HCT116 (cell line): Measurements from ENCODE around the gene GAMT. TPM values are rescaled to one million over a fixed set of nuclear protein-coding genes. Genes with fewer than 3 reads are reported as not detected.

Experiments
- ATAC-seq: fragments of 200-7000 bp; cut with Tn5 transposase; 2 replicates; pipeline ENCODE4 v1.9.1; 2020; ENCODE audit warnings: mild to moderate bottlenecking, moderate library complexity
- BruUV-seq: library from RNA; stranded (reverse); fragments of 400-500 nt; replicated peaks from 2 replicates; lab custom pipeline; 2021; lab: Mats Ljungman, UMichigan
- CTCF ChIA-PET: fragments of 300-600 bp; sonication (Branson Sonifier 250); formaldehyde crosslinking; loops from one replicate; lab custom pipeline; 2021; ENCODE audit warnings: antibody characterized with exemption; lab: Charles Lee
- POLR2A ChIA-PET: fragments of 300-600, 350-600 bp; sonication (Branson Sonifier 250); formaldehyde crosslinking; loops from one replicate; lab custom pipeline; 2021; ENCODE audit warnings: antibody characterized with exemption; lab: Charles Lee
- RAD21 ChIA-PET, 2 experiments: fragments of 300-600 bp; sonication (Branson Sonifier 250); formaldehyde crosslinking; loops; one replicate each; lab custom pipeline; 2023; ENCODE audit warnings: low total read pairs in 2 of 2; ENCODE audit not compliant: uncharacterized antibody in 2 of 2, unreplicated experiment in 2 of 2, low non-redundant PET in 1 of 2; lab: Charles Lee
- DNase-seq: peaks from one replicate; pipeline ENCODE4 v3.0.0-alpha.2; 2010; ENCODE audit warnings: low read depth, low spot score
- H2AFZ ChIP-seq: fragments of 200-600 bp; shearing (Covaris generic), sonication (generic); 2 replicates; pipeline ENCODE4 v1.6.1; 2017; ENCODE audit warnings: low read depth, mixed run types, mixed read lengths, antibody characterized with exemption, low read length; ENCODE audit not compliant: poor library complexity, severe bottlenecking
- H3K27ac ChIP-seq: 2 replicates; pipeline ENCODE4 v1.5.1; 2012; ENCODE audit warnings: low read depth, low read length
- H3K27me3 ChIP-seq: fragments of 200-600 bp; sonication (generic); 2 replicates; pipeline ENCODE4 v1.6.1; 2016; ENCODE audit warnings: mixed run types, low read length, mixed read lengths; ENCODE audit not compliant: insufficient read depth
- H3K36me3 ChIP-seq, 2 experiments: fragments of 200-500 bp in 1 of 2; fragments of 200-600 bp in 1 of 2; sonication (Bioruptor generic) in 1 of 2; sonication (generic) in 1 of 2; 2 replicates each; pipeline versions ENCODE4 v1.5.1 to v1.6.1; 2014 to 2016; ENCODE audit warnings: low read length in 2 of 2, inconsistent platforms in 1 of 2, mixed read lengths in 1 of 2, mixed run types in 1 of 2; ENCODE audit not compliant: insufficient read depth in 2 of 2, control insufficient read depth in 1 of 2
- H3K4me1 ChIP-seq, 2 experiments: fragments of 200-600 bp in 1 of 2; sonication (generic) in 1 of 2; 2 replicates each; pipeline versions ENCODE4 v1.5.1 to v1.6.1; 2012 to 2017; ENCODE audit warnings: low read length in 2 of 2, inconsistent platforms in 1 of 2, mild to moderate bottlenecking in 1 of 2, mixed read lengths in 1 of 2, mixed run types in 1 of 2, moderate library complexity in 1 of 2; ENCODE audit not compliant: insufficient read depth in 2 of 2, control insufficient read depth in 1 of 2
- H3K4me2 ChIP-seq: fragments of 200-600 bp; sonication (generic); 2 replicates; pipeline ENCODE4 v1.6.1; 2017; ENCODE audit warnings: mixed run types, low read length, mixed read lengths
- H3K4me3 ChIP-seq, 2 experiments: fragments of 200-600 bp in 1 of 2; sonication (generic) in 1 of 2; replicated peaks in 1 of 2; 2 replicates each; pipeline ENCODE4 v1.5.1; 2011 to 2016; ENCODE audit warnings: low read length in 2 of 2, control low read depth in 1 of 2, low read depth in 1 of 2, mild to moderate bottlenecking in 1 of 2, mixed read lengths in 1 of 2, mixed run types in 1 of 2
- H3K79me2 ChIP-seq: fragments of 200-600 bp; sonication (generic); 2 replicates; pipeline ENCODE4 v1.6.1; 2017; ENCODE audit warnings: mild to moderate bottlenecking, mixed run types, low read length, moderate library complexity, mixed read lengths; ENCODE audit not compliant: insufficient read depth
- H3K9ac ChIP-seq: fragments of 200-600 bp; sonication (generic); 2 replicates; pipeline ENCODE4 v1.6.1; 2016; ENCODE audit warnings: low read length, mixed read lengths
- H3K9me2 ChIP-seq: fragments of 200-600 bp; sonication (generic), shearing (Covaris generic); 2 replicates; pipeline ENCODE4 v1.6.1; 2017; ENCODE audit warnings: mixed run types, mild to moderate bottlenecking, moderate library complexity; ENCODE audit not compliant: insufficient read depth
- H3K9me3 ChIP-seq, 2 experiments: fragments of 200-500 bp in 1 of 2; fragments of 200-600 bp in 1 of 2; sonication (Bioruptor generic) in 1 of 2; sonication (generic) in 1 of 2; 2 replicates each; pipeline ENCODE4 v1.6.1; 2014 to 2017; ENCODE audit warnings: low read length in 2 of 2, mixed read lengths in 2 of 2, inconsistent platforms in 1 of 2, low read depth in 1 of 2, mild to moderate bottlenecking in 1 of 2, mixed run types in 1 of 2, moderate library complexity in 1 of 2; ENCODE audit not compliant: control insufficient read depth in 1 of 2, insufficient read depth in 1 of 2
- H4K20me1 ChIP-seq: fragments of 200-600 bp; sonication (generic), shearing (Covaris generic); 2 replicates; pipeline ENCODE4 v1.6.1; 2017; ENCODE audit warnings: mixed run types, mild to moderate bottlenecking, moderate library complexity; ENCODE audit not compliant: insufficient read depth
- CEBPB ChIP-seq: IDR thresholded peaks from 2 replicates; pipeline ENCODE4 v1.6.1; 2012; ENCODE audit warnings: low read depth
- CTCF ChIP-seq, 3 experiments: fragments of 200-600 bp in 1 of 3; sonication (generic) in 1 of 3; IDR thresholded peaks in 2 of 3; conservative IDR thresholded peaks in 1 of 3; 2 replicates each; pipeline ENCODE4 v1.5.1; 2012 to 2017; ENCODE audit warnings: low read depth in 2 of 3, low read length in 2 of 3, antibody characterized with exemption in 1 of 3, borderline replicate concordance in 1 of 3, control low read depth in 1 of 3, mild to moderate bottlenecking in 1 of 3, mixed read lengths in 1 of 3, mixed run types in 1 of 3, moderate library complexity in 1 of 3; ENCODE audit not compliant: insufficient read depth in 1 of 3
- EGR1 ChIP-seq: IDR thresholded peaks from 2 replicates; pipeline ENCODE4 v1.6.1; 2012; ENCODE audit warnings: low read depth
- MAX ChIP-seq: IDR thresholded peaks from 2 replicates; pipeline ENCODE4 v1.6.1; 2012
- POLR2A ChIP-seq: IDR thresholded peaks from 2 replicates; pipeline ENCODE4 v1.7.0; 2011; ENCODE audit warnings: borderline replicate concordance; ENCODE audit not compliant: insufficient read depth, insufficient read length; ENCODE audit errors: extremely low read depth
- RAD21 ChIP-seq: IDR thresholded peaks from 2 replicates; pipeline ENCODE4 v1.6.1; 2012; ENCODE audit warnings: low read depth, mild to moderate bottlenecking
- REST ChIP-seq: IDR thresholded peaks from 2 replicates; pipeline ENCODE4 v1.6.1; 2012; ENCODE audit warnings: low read depth
- YY1 ChIP-seq: IDR thresholded peaks from 2 replicates; pipeline ENCODE4 v1.6.1; 2011; ENCODE audit warnings: low read length, low read depth, moderate library complexity, mild to moderate bottlenecking; ENCODE audit not compliant: insufficient replicate concordance; ENCODE audit errors: extremely low read depth
- ZBTB33 ChIP-seq: IDR thresholded peaks from 2 replicates; pipeline ENCODE4 v1.6.1; 2011; ENCODE audit warnings: mild to moderate bottlenecking, low read length, moderate library complexity; ENCODE audit not compliant: insufficient replicate concordance; ENCODE audit errors: extremely low read depth
- ZFX ChIP-seq: fragments of 450-650 bp; IDR thresholded peaks from 2 replicates; pipeline ENCODE4 v1.6.1; 2017
- ZNF274 ChIP-seq: fragments of 200-500 bp; sonication (Bioruptor generic); IDR thresholded peaks from 2 replicates; pipeline ENCODE4 v1.6.1; 2014; ENCODE audit warnings: mild to moderate bottlenecking, low read depth, low read length, inconsistent platforms
- intact Hi-C: fragments of 100-400 bp; cut with micrococcal nuclease; formaldehyde crosslinking; loops from 2 replicates; pipeline ENCODE4 v1.10.0; 2022
- total RNA-seq: library from RNA; stranded (reverse); gene quantifications from one replicate; pipeline ENCODE4 v1.2.1, GENCODE V29; 2021; ENCODE audit not compliant: unreplicated experiment

The GAMT gene
- total RNA-seq, 1 experiment from 2014 or later = 102 TPM

GRCh38 chr19:1445185-1445931, 44.0 kb upstream of the GAMT start:
- intact Hi-C loops = no loop called here
- Histone ChIP-seq H3K79me2 (peaks cover 23% of the 10 kb centered on the region), H3K27me3 (no peaks in the 10 kb centered on the region; the same call in 1 of the 2 replicates), H3K27ac (peak overlapping the region; percentile 82), H3K4me1 (peaks cover 43 to 66% of the 10 kb centered on the region in 2 experiments), H3K9me3 (no peaks in the 10 kb centered on the region), H2AFZ (no peak overlapping the region), H3K9ac (peak overlapping the region; percentile 71), H3K4me2 (peak overlapping the region; percentile 99), H3K9me2 (no peaks in the 10 kb centered on the region), H3K4me3 (peak overlapping the region; percentile 48 to 62), H4K20me1 (peaks cover 17% of the 10 kb centered on the region; the same call in 1 of the 2 replicates), H3K36me3 (peaks cover 10 to 20% of the 10 kb centered on the region in 2 experiments)
- TF ChIP-seq ZBTB33 (no peak), REST (no peak), CTCF (IDR thresholded peaks at IDR 0.05 in 2 of 3, conservative IDR thresholded peaks at IDR 0.05 in 1 of 3; ENCODE audit: borderline replicate concordance in 1 of 3, insufficient read depth in 1 of 3, low read depth in 2 of 3, low read length in 2 of 3) (peak; percentile 77 to 88 (median 77)), CEBPB (no peak), ZFX (0 out of 2 replicates have a peak, but pooled peaks have one; percentile 39), YY1 (peak; percentile 23), RAD21 (peak; percentile 59), POLR2A (no peak), ZNF274 (no peak), EGR1 (peak; percentile 94), MAX (0 out of 2 replicates have a peak, but pooled peaks have one; percentile 10)
- CTCF ChIA-PET = interaction anchor here (0.9 to 3.0 kb wide), 7 partner anchors 9 to 381 kb away, joined by 3 to 49 read pairs (median 4); no protein-coding TSS in a partner anchor
- BruUV-seq = no TSS peak
- RAD21 ChIA-PET = interaction anchor here in 1 of 2 experiments (0.6 to 1.3 kb wide), 2 partner anchors 10 to 166 kb away, joined by 3 to 4 read pairs; no protein-coding TSS in a partner anchor
- ATAC-seq (peak; percentile 75), DNase-seq (no peak)
- POLR2A ChIA-PET = interaction anchor here (0.8 to 3.0 kb wide), 5 partner anchors 9 to 177 kb away, joined by 3 to 28 read pairs (median 3); partner anchors contain the start of gene REEP6
